ENCODE data around the gene F10. TPM values are rescaled to one million over a fixed set of nuclear protein-coding genes. Genes with fewer than 3 reads are reported as not detected.

Gene F10
- polyA plus RNA-seq, 1 donor from 2014 or later = not detected

GRCh38 chr13:113166681-113167080 lies 44.1 kb downstream of the F10 start:
- Histone ChIP-seq H3K79me2 (replicated peaks; ENCODE audit: insufficient read depth, low read length) (no peaks in the 10 kb centered on the region), H3K36me3 (ENCODE audit: insufficient read depth, low read length) (no peaks in the 10 kb centered on the region), H3K4me2 (ENCODE audit: low read length) (no peak overlapping the region), H3K9me2 (ENCODE audit: insufficient read depth, low read length) (no peaks in the 10 kb centered on the region), H3K4me3 (ENCODE audit: low read length) (no peak overlapping the region), H3K9me3 (ENCODE audit: low read length) (no peaks in the 10 kb centered on the region), H3K9ac (ENCODE audit: low read length) (no peak overlapping the region), H3F3A (ENCODE audit: insufficient read depth, low read length, poor library complexity, severe bottlenecking) (no peaks in the 10 kb centered on the region), H3K27me3 (ENCODE audit: insufficient read depth, low read depth, low read length) (no peaks in the 10 kb centered on the region), H4K20me1 (ENCODE audit: insufficient read depth) (no peaks in the 10 kb centered on the region), H3K27ac (ENCODE audit: low read length) (no peak overlapping the region), H2AFZ (ENCODE audit: low read depth, low read length) (no peak overlapping the region)
- no peak for TF ChIP-seq SMC3 (conservative IDR thresholded peaks at IDR 0.05; ENCODE audit: poor library complexity)

- no peaks in the 10 kb centered on the region for H3K27me3 ChIP-seq (ENCODE audit: insufficient read depth, low read depth, low read length)
- no peaks in the 10 kb centered on the region for H3F3A ChIP-seq (ENCODE audit: insufficient read depth, low read length, poor library complexity, severe bottlenecking)
- H4K20me1 ChIP-seq (ENCODE audit: insufficient read depth) = no peaks in the 10 kb centered on the region
- no peaks in the 10 kb centered on the region for H3K36me3 ChIP-seq (ENCODE audit: insufficient read depth, low read length)
- H3K9me2 ChIP-seq (ENCODE audit: insufficient read depth, low read length) = no peaks in the 10 kb centered on the region
- H3K9ac ChIP-seq (ENCODE audit: low read length) = no peak overlapping the region
- no peaks in the 10 kb centered on the region for H3K9me3 ChIP-seq (ENCODE audit: low read length)
- no peak overlapping the region for H3K27ac ChIP-seq (ENCODE audit: low read length)
- TF ChIP-seq TAF1 (IDR thresholded peaks at IDR 0.05; ENCODE audit: low read depth) = no peak
- TF ChIP-seq EZH2 (IDR thresholded peaks at IDR 0.05; ENCODE audit: borderline replicate concordance, insufficient read depth, low read length, poor library complexity, severe bottlenecking) = no peak
- no peak for TF ChIP-seq RAD21 (conservative IDR thresholded peaks at IDR 0.05)
- no peak for TF ChIP-seq EP300 (conservative IDR thresholded peaks at IDR 0.05; ENCODE audit: poor library complexity, severe bottlenecking)
- TF ChIP-seq POLR2AphosphoS5 (IDR thresholded peaks at IDR 0.05) = no peak
- no peak for TF ChIP-seq REST (IDR thresholded peaks at IDR 0.05; ENCODE audit: borderline replicate concordance)
- TF ChIP-seq MXI1 (conservative IDR thresholded peaks at IDR 0.05; ENCODE audit: poor library complexity, severe bottlenecking) = no peak
- TF ChIP-seq CTCF (IDR thresholded peaks at IDR 0.05; ENCODE audit: poor library complexity, severe bottlenecking) = no peak
- TF ChIP-seq SMC3 (conservative IDR thresholded peaks at IDR 0.05; ENCODE audit: poor library complexity) = no peak
- H3K4me2 ChIP-seq (ENCODE audit: low read length) = no peak overlapping the region
- H3K4me3 ChIP-seq (ENCODE audit: low read length) = no peak overlapping the region
- no peak overlapping the region for H2AFZ ChIP-seq (ENCODE audit: low read depth, low read length)
- no peaks in the 10 kb centered on the region for H3K79me2 ChIP-seq (replicated peaks; ENCODE audit: insufficient read depth, low read length)
Measured at GRCh38 chr13:113167155-113167554, 44.6 kb downstream of the F10 start.

- Histone ChIP-seq H4K20me1 (ENCODE audit: insufficient read depth) (no peaks in the 10 kb centered on the region), H3K9me3 (ENCODE audit: low read length) (no peaks in the 10 kb centered on the region), H2AFZ (ENCODE audit: low read depth, low read length) (no peak overlapping the region), H3K36me3 (ENCODE audit: insufficient read depth, low read length) (no peaks in the 10 kb centered on the region), H3K4me3 (ENCODE audit: low read length) (no peak overlapping the region), H3K9me2 (ENCODE audit: insufficient read depth, low read length) (no peaks in the 10 kb centered on the region), H3K4me2 (ENCODE audit: low read length) (no peak overlapping the region), H3K27me3 (ENCODE audit: insufficient read depth, low read depth, low read length) (no peaks in the 10 kb centered on the region), H3F3A (ENCODE audit: insufficient read depth, low read length, poor library complexity, severe bottlenecking) (no peaks in the 10 kb centered on the region), H3K27ac (ENCODE audit: low read length) (no peak overlapping the region), H3K79me2 (replicated peaks; ENCODE audit: insufficient read depth, low read length) (no peaks in the 10 kb centered on the region), H3K9ac (ENCODE audit: low read length) (no peak overlapping the region)
- TF ChIP-seq EZH2 (IDR thresholded peaks at IDR 0.05; ENCODE audit: borderline replicate concordance, insufficient read depth, low read length, poor library complexity, severe bottlenecking) (no peak), CTCF (IDR thresholded peaks at IDR 0.05; ENCODE audit: poor library complexity, severe bottlenecking) (no peak), POLR2AphosphoS5 (IDR thresholded peaks at IDR 0.05) (no peak), SMC3 (conservative IDR thresholded peaks at IDR 0.05; ENCODE audit: poor library complexity) (no peak), RAD21 (conservative IDR thresholded peaks at IDR 0.05) (no peak), EP300 (conservative IDR thresholded peaks at IDR 0.05; ENCODE audit: poor library complexity, severe bottlenecking) (no peak), TAF1 (IDR thresholded peaks at IDR 0.05; ENCODE audit: low read depth) (no peak), REST (IDR thresholded peaks at IDR 0.05; ENCODE audit: borderline replicate concordance) (no peak), MXI1 (conservative IDR thresholded peaks at IDR 0.05; ENCODE audit: poor library complexity, severe bottlenecking) (no peak)
Measured at GRCh38 chr13:113167575-113167974, 45.0 kb downstream of the F10 start.

All from neural cell (in vitro differentiated cells).